Panc1 (cell line): ENCODE data around the gene RAB7B.

Experiments used
- CTCF ChIP-seq: fragments of 450-650 bp; IDR thresholded peaks from 2 replicates; pipeline ENCODE4 v1.5.1; 2017; ENCODE audit warnings: mild to moderate bottlenecking
- REST ChIP-seq, 2 experiments: IDR thresholded peaks; 2 replicates each; pipeline ENCODE4 v1.6.1; 2011 to 2012; ENCODE audit warnings: low read depth in 2 of 2, control low read depth in 1 of 2, low read length in 1 of 2, mild to moderate bottlenecking in 1 of 2, moderate library complexity in 1 of 2; ENCODE audit not compliant: insufficient read depth in 1 of 2
- SIN3A ChIP-seq: IDR thresholded peaks from 2 replicates; pipeline ENCODE4 v1.6.1; 2012; ENCODE audit warnings: low read depth, mild to moderate bottlenecking, low read length, moderate library complexity, borderline replicate concordance; ENCODE audit not compliant: insufficient read depth

- no peak for TF ChIP-seq REST (IDR thresholded peaks at IDR 0.05; ENCODE audit: insufficient read depth in 1 of 2, low read depth in 2 of 2, low read length in 1 of 2)
- no peak for TF ChIP-seq SIN3A
- no peak for TF ChIP-seq CTCF
Measured at GRCh38 chr1:205979301-205979700, 23.9 kb downstream of the RAB7B start.
